Heart left ventricle (tissue), 16 donors: ENCODE results near the gene TRMT11. TPM values are rescaled to one million over a fixed set of nuclear protein-coding genes. Genes with fewer than 3 reads are reported as not detected.

Source experiments
- ATAC-seq, 4 donors: fragments of 200-7000 bp; cut with Tn5 transposase; one replicate each; pipeline ENCODE4 v1.9.1; 2020 to 2022; ENCODE audit warnings: moderate library complexity in 4 of 4, mild to moderate bottlenecking in 3 of 4, moderate number of reproducible peaks in 1 of 4
- DNase-seq, 5 donors: peaks; one replicate each; pipeline ENCODE4 v3.0.0-alpha.2; 2020
- H3K27ac ChIP-seq, 12 donors: fragments of 200-600 bp; sonication (generic) in 4 of 12; one replicate each; pipeline versions ENCODE4 v1.5.0 to v1.8.0; 2016 to 2022; ENCODE audit warnings: mild to moderate bottlenecking in 2 of 12
- H3K27me3 ChIP-seq, 9 donors: fragments of 200-600 bp; sonication (generic) in 2 of 9; one replicate each; pipeline versions ENCODE4 v1.5.1 to v1.8.0; 2016 to 2022; ENCODE audit warnings: mild to moderate bottlenecking in 3 of 9
- H3K36me3 ChIP-seq, 9 donors: fragments of 200-600 bp; sonication (generic) in 2 of 9; one replicate each; pipeline versions ENCODE4 v1.5.0 to v1.8.0; 2018 to 2022; ENCODE audit warnings: mild to moderate bottlenecking in 2 of 9
- H3K4me1 ChIP-seq, 12 donors: fragments of 200-600 bp; sonication (generic) in 4 of 12; one replicate each; pipeline versions ENCODE4 v1.5.0 to v1.8.0; 2016 to 2022; ENCODE audit warnings: mild to moderate bottlenecking in 3 of 12
- H3K4me3 ChIP-seq, 12 donors: fragments of 200-600 bp; sonication (generic) in 4 of 12; one replicate each; pipeline versions ENCODE4 v1.5.0 to v1.8.0; 2017 to 2022; ENCODE audit warnings: mild to moderate bottlenecking in 9 of 12, moderate library complexity in 4 of 12
- H3K9me3 ChIP-seq, 12 donors: fragments of 200-600 bp; sonication (generic) in 4 of 12; one replicate each; pipeline versions ENCODE4 v1.5.0 to v1.8.0; 2016 to 2022; ENCODE audit warnings: mild to moderate bottlenecking in 1 of 12
- CTCF ChIP-seq, 12 donors: fragments of 200-600 bp; sonication (generic) in 4 of 12; IDR thresholded peaks; one replicate each; pipeline versions ENCODE4 v1.5.0 to v1.8.0; 2018 to 2022; ENCODE audit warnings: antibody characterized with exemption in 12 of 12, mild to moderate bottlenecking in 5 of 12
- POLR2A ChIP-seq, 2 donors: fragments of 450-650 bp; IDR thresholded peaks; one replicate each; pipeline ENCODE4 v1.6.1; 2017; ENCODE audit warnings: antibody characterized with exemption in 2 of 2, mild to moderate bottlenecking in 2 of 2, moderate library complexity in 2 of 2
- WGBS, 4 donors: extraction: QIAGEN DNeasy Blood & Tissue Kit in 2 of 4; methylation state at CpG; one replicate each; pipeline versions ENCODE4 v1.1.5 to v1.1.7; 2013 to 2018; 5-methylcytosine and 5-hydroxymethylcytosine counted together
- intact Hi-C, 10 donors: fragments of 100-400 bp; cut with DNase I; formaldehyde crosslinking; loops; one replicate each; pipeline versions ENCODE4 v1.11.1 to v1.14.2; 2022
- long read RNA-seq, 3 donors: library from polyadenylated mRNA; unstranded; transcript quantifications; one replicate each; pipeline ENCODE4 v2.0.0, GENCODE V29; 2020 to 2021
- polyA plus RNA-seq, 2 donors: library from polyadenylated mRNA; stranded (reverse); fragments of 200-250 nt; gene quantifications; one replicate each; pipeline ENCODE4 v1.2.3, GENCODE V29; 2013
- total RNA-seq, 9 donors: library from RNA; depleted of rRNA in 2 of 9; stranded (reverse); fragments of >200 nt in 2 of 9; fragmentation: NEBNext Ultra II Directional in 3 of 9; extraction: Animal tissue kit (Norgen Biotek cat#: 25700) in 3 of 9; gene quantifications; one replicate each; pipeline versions ENCODE4 v1.1.0 to v1.2.4, GENCODE V29; 2016 to 2023
- donor health status: ischemic (EF 13 %, LVEDD 7.1; RV severe dilation, severe dysfunction).
- donor health status: healthy with polysubstance abuse.
- donor health status: DM: no; HTN: yes; CAD: no.
- donor health status: DM: no; HTN: no; CAD: no.
- donor health status: ischemic (EF 25% LVEDD 6.9; RV normal size, moderate dysfunction).
- donor health status: ischemic (EF 25% LVEDD 5.7; RV mildly dilated, moderate dysfunction).
- donor health status: healthy.
- donor health status: DM: yes; HTN: yes; CAD: no.
- donor health status: ischemic (EF 35%, LVEDD 5.7; RV mildly dilated, moderate dysfunction).
- donor health status: nonischemic (EF 11% LVEDD 7.7; RV severe dilation, severe dysfunction).
- donor health status: DM: yes; HTN: yes; CAD: no.
- donor health status: PGD.
- donor health status: ischemic (EF 29% LVEDD 5.4; RV normal size, mild dysfunction).
- donor health status: nonischemic (EF 23%, LVEDD 6.1; RV moderate dilation, normal function).

TRMT11 gene
- total RNA-seq (10 to 100 TPM in 7 of 9 donors, 1 to 10 TPM in 2; 9.0 to 15.6 (median 11.8) TPM), polyA plus RNA-seq (1 to 10 TPM; 8.0 to 8.8 TPM)
- long read RNA-seq, donor 1, transcript TRMT11-201 (13 exons, 1,565 nt): major isoform, 20 of 22 reads
- long read RNA-seq, donor 1, partial matches to known transcripts: 0 of 22 reads
- long read RNA-seq, donor 1, other reads (novel, unspliced or antisense): 2 of 22 reads
- long read RNA-seq, donor 2, transcript TRMT11-201 (13 exons, 1,565 nt): major isoform, 51 of 72 reads
- long read RNA-seq, donor 2, partial matches to known transcripts: 0 of 72 reads
- long read RNA-seq, donor 2, other reads (novel, unspliced or antisense): 21 of 72 reads
- long read RNA-seq, donor 3, transcript TRMT11-201 (13 exons, 1,565 nt): major isoform, 8 of 11 reads
- long read RNA-seq, donor 3, partial matches to known transcripts: 0 of 11 reads
- long read RNA-seq, donor 3, other reads (novel, unspliced or antisense): 3 of 11 reads

- H3K4me1 ChIP-seq: peaks cover 0 to 21% (median 9%) of the 10 kb centered on the region in 12 donors
- peak within 1 kb of the TSS in 11 of 12 donors; percentile 58 to 86 (median 75) for H3K27ac ChIP-seq
- 0 to 1% (median 1%) methylated on average over 40 to 52 of the region's 52 CpGs for WGBS, 4 donors
Measured at GRCh38 chr6:125986301-125987025, at the start of gene TRMT11. TRMT11 (plus strand) TSS chr6:125986540; CDS start chr6:125986551, 11 bp downstream.

GRCh38 chr6:125939026-125939425 lies 47.3 kb upstream of the TRMT11 start:
- Histone ChIP-seq H3K27me3 (no peaks in the 10 kb centered on the region), H3K27ac (no peak overlapping the region), H3K9me3 (peaks cover 0 to 3% (median 0%) of the 10 kb centered on the region in 12 donors), H3K4me1 (peaks cover 0 to 19% (median under 1%) of the 10 kb centered on the region in 12 donors), H3K36me3 (no peaks in the 10 kb centered on the region), H3K4me3 (no peak overlapping the region)
- ATAC-seq (no peak), DNase-seq (no peak)
- intact Hi-C loops: no loop called here
- no peak for TF ChIP-seq POLR2A (IDR thresholded peaks at IDR 0.05)
- TF ChIP-seq CTCF (IDR thresholded peaks at IDR 0.05): no peak
- 63 to 85% (median 76%) methylated on average over 1 of the region's 1 CpG for WGBS, 4 donors

More at GRCh38 chr6:125986301-125987025, at the start of gene TRMT11:
- Histone ChIP-seq H3K27me3 (no peaks in the 10 kb centered on the region), H3K36me3 (peaks cover 0 to 9% (median 0%) of the 10 kb centered on the region in 9 donors), H3K9me3 (no peaks in the 10 kb centered on the region), H3K4me3 (peak within 1 kb of the TSS; percentile 63 to 91 (median 80))
- intact Hi-C loops: loop anchor here in 2 of 10 donors (10.0 kb wide), 2 partner anchors 672 to 682 kb away; partner anchors contain the start of gene HDDC2 (in 1 of the 2)
- ATAC-seq: peak; percentile 99
- peak; percentile 85 to 92 (median 91) for DNase-seq
- peak in 3 of 12 donors; percentile 17 to 21 (median 18) for TF ChIP-seq CTCF (IDR thresholded peaks at IDR 0.05)
- peak in 1 of 2 donors; percentile 61 for TF ChIP-seq POLR2A (IDR thresholded peaks at IDR 0.05)

- H3K4me1 ChIP-seq: peaks cover 0 to 25% (median 8%) of the 10 kb centered on the region in 12 donors
- intact Hi-C loops: no loop called here
- WGBS, 4 donors: 84 to 91% (median 88%) methylated on average over 2 of the region's 2 CpGs
Measured at GRCh38 chr6:125939791-125940190, 46.5 kb upstream of the TRMT11 start.

More at GRCh38 chr6:125939791-125940190, 46.5 kb upstream of the TRMT11 start:
- TF ChIP-seq CTCF (IDR thresholded peaks at IDR 0.05) (no peak), POLR2A (IDR thresholded peaks at IDR 0.05) (no peak)
- H3K27me3 ChIP-seq: no peaks in the 10 kb centered on the region
- no peak overlapping the region for H3K4me3 ChIP-seq
- ATAC-seq (no peak), DNase-seq (no peak)
- peaks cover 0 to 3% (median 0%) of the 10 kb centered on the region in 12 donors for H3K9me3 ChIP-seq
- no peak overlapping the region for H3K27ac ChIP-seq
- H3K36me3 ChIP-seq: no peaks in the 10 kb centered on the region
